Measurements from ENCODE around the gene CEMIP2. TPM values are rescaled to one million over a fixed set of nuclear protein-coding genes. Genes with fewer than 3 reads are reported as not detected.

The CEMIP2 gene
- total and polyA plus RNA-seq, 2 donors (not counting 3 experiments of a cell fraction or from before 2014, with no cell fraction given) = 41.6 to 44.3 TPM

DNA sequence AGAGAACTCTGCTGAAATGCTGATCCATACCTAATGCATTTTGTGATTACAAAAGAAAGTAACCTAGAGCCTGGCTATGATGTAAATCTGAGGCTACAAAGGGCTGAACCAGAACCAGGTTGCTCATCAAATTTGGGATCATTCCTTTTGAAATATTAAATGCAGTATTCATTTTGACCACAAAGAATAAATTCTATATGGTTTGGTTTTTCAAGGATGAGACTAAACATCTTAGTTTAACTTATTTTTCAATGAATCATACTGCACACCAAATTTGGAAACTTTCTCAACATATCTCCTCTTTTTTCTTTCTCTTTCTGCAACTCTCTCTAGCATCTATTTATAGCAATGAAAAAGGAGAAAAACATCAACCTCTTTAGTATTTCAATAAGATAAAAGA is 46.5 kb downstream of the CEMIP2 start:
- no peak overlapping the region for H3K4me2 ChIP-seq (ENCODE audit: insufficient read depth, low read length)
- ChIA-PET CTCF (no interaction called here), POLR2A (no interaction called here)
- no peaks in the 10 kb centered on the region for H3K79me2 ChIP-seq (ENCODE audit: control insufficient read depth, insufficient read depth, low read length)
- no peaks in the 10 kb centered on the region for H4K20me1 ChIP-seq (replicated peaks; ENCODE audit: control insufficient read depth, extremely low read depth, insufficient read depth, low read length)
- BruUV-seq (replicated peaks) = no TSS peak
- dilution Hi-C loops (cut with MboI; ENCODE audit: extremely low pct_ligation_motif_present, low sequenced_read_pairs) (no loop called here), intact Hi-C loops (cut with micrococcal nuclease) (no loop called here)
- no peak overlapping the region for H2AFZ ChIP-seq (ENCODE audit: low read depth, low read length)
- no peak for FAIRE-seq
- TF ChIP-seq, protein P1, sequence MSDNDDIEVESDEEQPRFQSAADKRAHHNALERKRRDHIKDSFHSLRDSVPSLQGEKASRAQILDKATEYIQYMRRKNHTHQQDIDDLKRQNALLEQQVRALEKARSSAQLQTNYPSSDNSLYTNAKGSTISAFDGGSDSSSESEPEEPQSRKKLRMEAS (IDR thresholded peaks at IDR 0.05; ENCODE audit: insufficient read depth, insufficient read length) = no peak
- TF ChIP-seq EZH2 (IDR thresholded peaks at IDR 0.05; ENCODE audit: borderline replicate concordance, low read depth, low read length, severe bottlenecking) = no peak
- TF ChIP-seq JUN (IDR thresholded peaks at IDR 0.05; ENCODE audit: borderline replicate concordance, insufficient read depth, insufficient read length, low read depth) = no peak
- TF ChIP-seq, protein P2, sequence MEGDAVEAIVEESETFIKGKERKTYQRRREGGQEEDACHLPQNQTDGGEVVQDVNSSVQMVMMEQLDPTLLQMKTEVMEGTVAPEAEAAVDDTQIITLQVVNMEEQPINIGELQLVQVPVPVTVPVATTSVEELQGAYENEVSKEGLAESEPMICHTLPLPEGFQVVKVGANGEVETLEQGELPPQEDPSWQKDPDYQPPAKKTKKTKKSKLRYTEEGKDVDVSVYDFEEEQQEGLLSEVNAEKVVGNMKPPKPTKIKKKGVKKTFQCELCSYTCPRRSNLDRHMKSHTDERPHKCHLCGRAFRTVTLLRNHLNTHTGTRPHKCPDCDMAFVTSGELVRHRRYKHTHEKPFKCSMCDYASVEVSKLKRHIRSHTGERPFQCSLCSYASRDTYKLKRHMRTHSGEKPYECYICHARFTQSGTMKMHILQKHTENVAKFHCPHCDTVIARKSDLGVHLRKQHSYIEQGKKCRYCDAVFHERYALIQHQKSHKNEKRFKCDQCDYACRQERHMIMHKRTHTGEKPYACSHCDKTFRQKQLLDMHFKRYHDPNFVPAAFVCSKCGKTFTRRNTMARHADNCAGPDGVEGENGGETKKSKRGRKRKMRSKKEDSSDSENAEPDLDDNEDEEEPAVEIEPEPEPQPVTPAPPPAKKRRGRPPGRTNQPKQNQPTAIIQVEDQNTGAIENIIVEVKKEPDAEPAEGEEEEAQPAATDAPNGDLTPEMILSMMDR (IDR thresholded peaks at IDR 0.05; ENCODE audit: extremely low read depth in 1 of 2, insufficient read depth in 1 of 2, low read depth in 1 of 2, low read length in 2 of 2) = no peak
- no peak for TF ChIP-seq GATA2 (IDR thresholded peaks at IDR 0.05; ENCODE audit: insufficient read depth, insufficient read length, low read depth, low read length)
- no peak for TF ChIP-seq POLR2AphosphoS5 (IDR thresholded peaks at IDR 0.05; ENCODE audit: insufficient read depth, low read depth, low read length)
- TF ChIP-seq POLR2A (IDR thresholded peaks at IDR 0.05; ENCODE audit: low read depth, low read length) = no peak
- TF ChIP-seq MYC (IDR thresholded peaks at IDR 0.05; ENCODE audit: low read depth, low read length) = no peak
- no peak for TF ChIP-seq FOS (IDR thresholded peaks at IDR 0.05; ENCODE audit: borderline replicate concordance, insufficient read depth, low read length)
- no peaks in the 10 kb centered on the region for H3K9me1 ChIP-seq (replicated peaks; ENCODE audit: control insufficient read depth, extremely low read depth, insufficient read depth, low read length)
- peaks cover 9% of the 10 kb centered on the region for H3K4me1 ChIP-seq (ENCODE audit: control insufficient read depth, extremely low read depth, insufficient read depth, low read length)
- H3K27me3 ChIP-seq (ENCODE audit: control insufficient read depth in 2 of 2, insufficient read depth in 2 of 2, low read length in 2 of 2) = no peaks in the 10 kb centered on the region
- no peak overlapping the region for H3K9ac ChIP-seq (replicated peaks; ENCODE audit: extremely low read depth, insufficient read depth, low read length)
- H3K9me3 ChIP-seq (replicated peaks; ENCODE audit: control insufficient read depth, insufficient read depth, low read length) = no peaks in the 10 kb centered on the region
- H3K4me3 ChIP-seq (replicated peaks in 1 of 3; ENCODE audit: insufficient read depth in 1 of 3, low read depth in 1 of 3, low read length in 3 of 3) = no peak overlapping the region
- DNase-seq (ENCODE audit: low read depth, low spot score) = no peak
- H3K27ac ChIP-seq (ENCODE audit: insufficient read depth, low read depth, low read length) = no peak overlapping the region
- peaks cover 0 to 7% of the 10 kb centered on the region in 2 experiments for H3K36me3 ChIP-seq (ENCODE audit: control insufficient read depth in 2 of 2, extremely low read depth in 1 of 2, insufficient read depth in 2 of 2, low read length in 2 of 2)
